A549 (cell line): Measurements from ENCODE around the gene TERB1. TPM values are rescaled to one million over a fixed set of nuclear protein-coding genes. Genes with fewer than 3 reads are reported as not detected.

Source experiments
- ATAC-seq, 2 experiments: fragments of 200-7000 bp in 1 of 2; fragments of >200 bp in 1 of 2; cut with Nextera tagmentation in 1 of 2; cut with Tn5 transposase in 1 of 2; 3 replicates each; pipeline versions ENCODE4 v1.8.0 to v1.9.1; 2018 to 2020; ENCODE audit warnings: mild to moderate bottlenecking in 1 of 2, moderate library complexity in 1 of 2
- CTCF ChIA-PET: fragments of 300-600 bp; sonication (Branson Sonifier 250); formaldehyde crosslinking; extraction: SDS; loops from one replicate; lab custom pipeline; 2021; ENCODE audit warnings: antibody characterized with exemption, inconsistent platforms; lab: Yijun Ruan, JAX
- POLR2A ChIA-PET: fragments of 350-600 bp; formaldehyde crosslinking; extraction: SDS; loops from one replicate; lab custom pipeline; 2021; ENCODE audit warnings: antibody characterized with exemption, inconsistent platforms; lab: Yijun Ruan, JAX
- DNase-seq, 2 experiments: peaks; one replicate each; pipeline versions ENCODE4 v3.0.0 to v3.0.0-alpha.2; 2011 to 2016; ENCODE audit warnings: low read depth in 1 of 2, low spot score in 1 of 2
- FAIRE-seq: peaks from 2 replicates; lab custom pipeline; 2011; peaks lifted over from hg19 to GRCh38; lab: Jason Lieb, UNC
- H3K27ac ChIP-seq, 2 experiments: fragments of >200 bp; sonication (Bioruptor Twin); formaldehyde crosslinking; 3 replicates each; pipeline ENCODE4 v1.5.1; 2016 to 2017
- H3K4me1 ChIP-seq: fragments of >200 bp; sonication (Bioruptor Twin); formaldehyde crosslinking; 3 replicates; pipeline ENCODE4 v1.6.1; 2016
- H3K4me2 ChIP-seq: fragments of >200 bp; sonication (Bioruptor Twin); formaldehyde crosslinking; 3 replicates; pipeline ENCODE4 v1.6.1; 2016
- H3K4me3 ChIP-seq: fragments of >200 bp; sonication (Bioruptor Twin); formaldehyde crosslinking; 3 replicates; pipeline ENCODE4 v1.5.1; 2016
- H3K9me3 ChIP-seq: fragments of >200 bp; sonication (Bioruptor Twin); formaldehyde crosslinking; 3 replicates; pipeline ENCODE4 v1.6.1; 2016
- ATOH8 ChIP-seq: fragments of 250-450 bp; sonication (Bioruptor Pico); IDR thresholded peaks from 2 replicates; pipeline ENCODE4 v1.5.0; 2020; ENCODE audit warnings: low read depth, mild to moderate bottlenecking, moderate library complexity
- CBX8 ChIP-seq: fragments of 200-600 bp; sonication (generic); IDR thresholded peaks from 2 replicates; pipeline ENCODE4 v1.6.1; 2016
- CHD2 ChIP-seq: fragments of 150-350 bp; IDR thresholded peaks from 2 replicates; pipeline ENCODE4 v1.6.1; 2014; ENCODE audit warnings: low read length; ENCODE audit not compliant: partially characterized antibody
- CHD4 ChIP-seq: fragments of 200-600 bp; sonication (generic); IDR thresholded peaks from 2 replicates; pipeline ENCODE4 v1.6.1; 2016; ENCODE audit warnings: antibody characterized with exemption, mild to moderate bottlenecking, borderline replicate concordance
- E2F6 ChIP-seq: IDR thresholded peaks from 2 replicates; pipeline ENCODE4 v1.6.1; 2012; ENCODE audit warnings: low read depth, borderline replicate concordance
- EHMT2 ChIP-seq: fragments of 200-600 bp; sonication (generic); IDR thresholded peaks from 2 replicates; pipeline ENCODE4 v1.6.1; 2016; ENCODE audit warnings: antibody characterized with exemption, low read depth, mild to moderate bottlenecking, moderate library complexity
- ELK1 ChIP-seq: fragments of 150-350 bp; IDR thresholded peaks from 2 replicates; pipeline ENCODE4 v1.6.1; 2014; ENCODE audit warnings: low read depth, mild to moderate bottlenecking, low read length
- FOSL2 ChIP-seq, 2 experiments: fragments of 450-650 bp in 1 of 2; fragments of >200 bp in 1 of 2; sonication (Bioruptor Twin) in 1 of 2; formaldehyde crosslinking; IDR thresholded peaks; 2 replicates each; pipeline versions ENCODE4 v1.5.0 to v1.6.1; 2016 to 2020; ENCODE audit warnings: mild to moderate bottlenecking in 1 of 2, moderate library complexity in 1 of 2
- FOXS1 ChIP-seq: fragments of 250-450 bp; sonication (Bioruptor Pico); IDR thresholded peaks from 2 replicates; pipeline ENCODE4 v1.5.0; 2020; ENCODE audit warnings: mild to moderate bottlenecking, moderate library complexity
- GATA3 ChIP-seq: IDR thresholded peaks from 2 replicates; pipeline ENCODE4 v1.6.1; 2012; ENCODE audit warnings: borderline replicate concordance
- HES2 ChIP-seq: fragments of >200 bp; sonication (Bioruptor Twin); formaldehyde crosslinking; IDR thresholded peaks from 2 replicates; pipeline ENCODE4 v1.6.1; 2016
- HMGXB4 ChIP-seq: fragments of 250-450 bp; sonication (Bioruptor Pico); IDR thresholded peaks from 2 replicates; pipeline ENCODE4 v1.5.0; 2021; ENCODE audit warnings: mild to moderate bottlenecking, moderate library complexity, borderline replicate concordance
- HOXB13 ChIP-seq: fragments of 250-450 bp; sonication (Bioruptor Pico); IDR thresholded peaks from 2 replicates; pipeline ENCODE4 v1.5.0; 2020; ENCODE audit warnings: low read depth, mild to moderate bottlenecking, moderate library complexity
- JUN ChIP-seq, 2 experiments: fragments of >200 bp; sonication (Bioruptor Twin); formaldehyde crosslinking; IDR thresholded peaks; 2 replicates in 1 of 2; 3 replicates in 1 of 2; pipeline ENCODE4 v1.6.1; 2016 to 2017
- PHF8 ChIP-seq: fragments of 200-600 bp; sonication (generic); IDR thresholded peaks from 2 replicates; pipeline ENCODE4 v1.6.1; 2016; ENCODE audit warnings: low read depth, mild to moderate bottlenecking, antibody characterized with exemption, moderate library complexity, borderline replicate concordance
- POLR2A ChIP-seq: IDR thresholded peaks from 2 replicates; pipeline ENCODE4 v1.6.1; 2012; ENCODE audit warnings: mild to moderate bottlenecking, low read length
- RARB ChIP-seq: fragments of 250-450 bp; sonication (Bioruptor Pico); IDR thresholded peaks from 2 replicates; pipeline ENCODE4 v1.8.0; 2021; ENCODE audit warnings: mild to moderate bottlenecking, moderate library complexity
- REST ChIP-seq: fragments of 200-600 bp; sonication (generic); IDR thresholded peaks from 2 replicates; pipeline ENCODE4 v1.6.1; 2016; ENCODE audit warnings: antibody characterized with exemption, mild to moderate bottlenecking, moderate library complexity
- SREBF2 ChIP-seq: fragments of 450-650 bp; IDR thresholded peaks from 2 replicates; pipeline ENCODE4 v1.6.1; 2014; ENCODE audit warnings: mild to moderate bottlenecking, moderate library complexity
- WGBS: methylation state at CpG from one replicate; pipeline ENCODE4 v1.1.6; 2017; ENCODE audit errors: missing lambda C conversion rate; 5-methylcytosine and 5-hydroxymethylcytosine counted together
- polyA plus RNA-seq, 4 experiments: library from polyadenylated mRNA; depleted of rRNA in 3 of 4; stranded (reverse); fragments of >200 nt; fragmentation: RNase III in 1 of 4; extraction: RNeasy Plus Mini Kit Qiagen cat#74134 plus additional on column Dnase treatment in 1 of 4; gene quantifications; 2 replicates in 3 of 4; 3 replicates in 1 of 4; pipeline ENCODE4 v1.2.3, GENCODE V29; 2011 to 2017

Gene TERB1
- polyA plus RNA-seq, 2 of the 4 experiments (the other 2 are of a cell fraction): 0.17 to 0.18 TPM

- TF ChIP-seq CHD4 (no peak), JUN (IDR thresholded peaks at IDR 0.05) (no peak), EHMT2 (no peak), SREBF2 (no peak), REST (no peak), CHD2 (no peak), CBX8 (no peak), ELK1 (no peak), HES2 (no peak)
- TF ChIP-seq, all 56 proteins: peak for 0
- Histone ChIP-seq H3K4me2 (no peak overlapping the region), H3K9me3 (no peaks in the 10 kb centered on the region), H3K27ac (no peak overlapping the region), H3K4me3 (no peak overlapping the region), H3K4me1 (peaks cover 3% of the 10 kb centered on the region; the same call in 1 of the 3 replicates)
- ATAC-seq (no peak), DNase-seq (no peak), FAIRE-seq (no peak)
- CTCF ChIA-PET: interaction anchor here (0.6 to 12.4 kb wide), 5 partner anchors 17 to 326 kb away, joined by 3 to 103 read pairs (median 4); partner anchors contain the start of gene NAE1
- WGBS: 53% methylated on average over 6 of the region's 6 CpGs
- POLR2A ChIA-PET: no interaction called here
Measured at GRCh38 chr16:66847533-66848067, 46.2 kb upstream of the TERB1 start.

- WGBS: 88% methylated on average over 6 of the region's 6 CpGs
- TF ChIP-seq POLR2A (no peak), REST (no peak), PHF8 (no peak), ELK1 (no peak), CBX8 (no peak), FOSL2 (IDR thresholded peaks at IDR 0.05) (no peak), FOSL2 (CRISPR knock-in tag; IDR thresholded peaks at IDR 0.05) (no peak), FOXS1 (CRISPR knock-in tag) (no peak), E2F6 (no peak), ATOH8 (CRISPR knock-in tag) (no peak), RARB (no peak), GATA3 (no peak), HOXB13 (CRISPR knock-in tag) (no peak), HMGXB4 (CRISPR knock-in tag) (no peak)
Measured at GRCh38 chr16:66846831-66847230, 45.4 kb upstream of the TERB1 start.

More at GRCh38 chr16:66846831-66847230, 45.4 kb upstream of the TERB1 start:
- no peak overlapping the region for H3K4me2 ChIP-seq
- DNase-seq: no peak
- POLR2A ChIA-PET: interaction anchor here (1.1 kb wide), 1 partner anchor 16 kb away, joined by 3 read pairs; the partner anchor contains the start of gene NAE1
- no peak for ATAC-seq
- CTCF ChIA-PET: interaction anchor here (0.6 to 12.4 kb wide), 7 partner anchors 10 to 326 kb away, joined by 3 to 103 read pairs (median 4); partner anchors contain the start of gene NAE1
- H3K4me3 ChIP-seq: no peak overlapping the region
- H3K4me1 ChIP-seq: peaks cover 3% of the 10 kb centered on the region; the same call in 1 of the 3 replicates
- no peaks in the 10 kb centered on the region for H3K9me3 ChIP-seq
- no peak overlapping the region for H3K27ac ChIP-seq
- FAIRE-seq: no peak
